Right lobe of liver (tissue), 4 donors: ENCODE results near the gene ZBTB21.

ENCODE experiments used
- POLR2A ChIP-seq: fragments of 450-650 bp; IDR thresholded peaks from one replicate; pipeline ENCODE4 v1.6.1; 2017; ENCODE audit warnings: antibody characterized with exemption, mild to moderate bottlenecking
- TF ChIP-seq, protein P1 (sequence below), 4 donors: fragments of 200-600 bp in 3 of 4; fragments of 450-650 bp in 1 of 4; IDR thresholded peaks; one replicate each; pipeline versions ENCODE4 v1.5.1 to v1.8.0; 2016 to 2022; ENCODE audit warnings: antibody characterized with exemption in 4 of 4, mild to moderate bottlenecking in 2 of 4
- donor health status: DM: no; HTN: no; CAD: no.
- donor health status: DM: no; HTN: no; CAD: no.
- donor health status: DM: no; HTN: yes; CAD: no.

GRCh38 chr21:41952568-41953248 is 57.5 kb downstream of the ZBTB21 start:
- TF ChIP-seq, protein P1, sequence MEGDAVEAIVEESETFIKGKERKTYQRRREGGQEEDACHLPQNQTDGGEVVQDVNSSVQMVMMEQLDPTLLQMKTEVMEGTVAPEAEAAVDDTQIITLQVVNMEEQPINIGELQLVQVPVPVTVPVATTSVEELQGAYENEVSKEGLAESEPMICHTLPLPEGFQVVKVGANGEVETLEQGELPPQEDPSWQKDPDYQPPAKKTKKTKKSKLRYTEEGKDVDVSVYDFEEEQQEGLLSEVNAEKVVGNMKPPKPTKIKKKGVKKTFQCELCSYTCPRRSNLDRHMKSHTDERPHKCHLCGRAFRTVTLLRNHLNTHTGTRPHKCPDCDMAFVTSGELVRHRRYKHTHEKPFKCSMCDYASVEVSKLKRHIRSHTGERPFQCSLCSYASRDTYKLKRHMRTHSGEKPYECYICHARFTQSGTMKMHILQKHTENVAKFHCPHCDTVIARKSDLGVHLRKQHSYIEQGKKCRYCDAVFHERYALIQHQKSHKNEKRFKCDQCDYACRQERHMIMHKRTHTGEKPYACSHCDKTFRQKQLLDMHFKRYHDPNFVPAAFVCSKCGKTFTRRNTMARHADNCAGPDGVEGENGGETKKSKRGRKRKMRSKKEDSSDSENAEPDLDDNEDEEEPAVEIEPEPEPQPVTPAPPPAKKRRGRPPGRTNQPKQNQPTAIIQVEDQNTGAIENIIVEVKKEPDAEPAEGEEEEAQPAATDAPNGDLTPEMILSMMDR (IDR thresholded peaks at IDR 0.05), result no peak
- TF ChIP-seq POLR2A, result no peak
